NCI-H526 (cell line): Measurements from ENCODE around the gene BRD2.
A peak's percentile ranks its signal among the peaks of the same experiment; 100 is the strongest.

Experiments used
- DNase-seq, 2 experiments: peaks; one replicate each; lab custom pipeline; 2025; lab: John Stamatoyannopoulos, UW

Gene BRD2

DNA sequence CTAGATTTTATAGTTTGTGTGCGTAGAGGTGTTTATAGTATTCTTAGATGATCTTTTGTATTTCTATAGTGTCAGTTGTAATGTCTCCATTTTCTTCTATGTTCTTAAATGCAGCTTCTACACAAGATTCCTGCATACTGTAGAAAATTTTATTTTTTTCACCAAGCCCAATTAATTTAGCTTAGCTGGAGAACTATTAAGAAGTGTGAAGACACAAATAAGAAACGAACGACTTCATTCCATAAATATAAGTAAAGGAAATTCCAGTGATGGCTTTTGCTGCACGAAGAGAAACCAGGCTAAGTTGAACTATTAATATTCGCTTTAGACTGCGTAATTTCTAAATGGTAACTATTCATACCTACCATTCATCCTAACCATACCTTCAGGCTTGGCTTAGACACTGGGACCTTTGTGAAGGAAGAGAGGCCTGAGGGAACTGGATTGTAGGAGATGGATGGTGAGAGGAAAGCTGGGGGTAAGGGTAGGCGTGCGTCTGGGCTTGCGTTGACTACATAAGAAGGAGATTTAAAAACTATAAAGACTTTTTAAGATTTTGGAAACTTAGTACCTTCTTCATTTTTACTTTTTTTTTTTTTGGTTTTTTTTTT is 25.1 kb downstream of the BRD2 start:
- DNase-seq: no peak

DNA sequence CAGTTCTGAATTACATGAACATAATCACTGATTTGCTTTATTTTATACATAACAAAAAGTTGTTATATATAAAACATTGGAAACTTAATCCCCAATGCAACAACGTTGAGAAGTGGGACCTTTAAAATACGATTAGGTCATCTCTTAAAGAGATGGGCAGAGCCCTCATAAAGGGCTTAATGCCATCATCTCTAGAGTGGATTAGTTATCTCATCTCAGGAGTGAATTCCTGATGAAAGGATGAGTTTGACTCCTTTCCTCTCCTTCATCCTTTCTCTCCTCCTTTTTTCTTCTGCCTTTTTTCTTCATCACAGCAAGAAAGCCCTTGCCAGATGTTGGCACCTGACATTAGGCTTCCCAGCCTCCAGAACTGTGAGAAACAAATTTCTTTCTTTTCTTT is 27.1 kb downstream of the BRD2 start:
- no peak for DNase-seq

DNA sequence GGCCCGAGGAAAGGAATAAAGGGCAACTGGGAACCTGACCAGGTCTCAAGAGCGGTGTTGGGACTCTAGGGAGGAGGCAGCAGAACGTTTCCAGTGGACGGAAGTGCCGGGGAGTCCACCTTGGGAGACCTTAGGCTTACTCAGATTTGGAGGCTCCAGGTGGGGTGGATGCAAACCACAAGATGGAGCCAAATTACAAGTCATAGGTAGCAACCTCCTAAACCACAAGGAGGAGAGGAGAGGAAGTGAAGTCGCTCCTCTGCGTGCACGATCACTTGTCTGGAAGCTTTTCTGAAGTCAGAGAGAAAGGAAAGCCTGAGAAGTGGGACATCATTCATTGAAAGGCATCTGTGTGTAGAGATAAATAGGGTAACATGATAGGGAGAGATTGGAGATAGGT is 31.7 kb downstream of the BRD2 start:
- DNase-seq: peak; percentile 56 to 69

DNA sequence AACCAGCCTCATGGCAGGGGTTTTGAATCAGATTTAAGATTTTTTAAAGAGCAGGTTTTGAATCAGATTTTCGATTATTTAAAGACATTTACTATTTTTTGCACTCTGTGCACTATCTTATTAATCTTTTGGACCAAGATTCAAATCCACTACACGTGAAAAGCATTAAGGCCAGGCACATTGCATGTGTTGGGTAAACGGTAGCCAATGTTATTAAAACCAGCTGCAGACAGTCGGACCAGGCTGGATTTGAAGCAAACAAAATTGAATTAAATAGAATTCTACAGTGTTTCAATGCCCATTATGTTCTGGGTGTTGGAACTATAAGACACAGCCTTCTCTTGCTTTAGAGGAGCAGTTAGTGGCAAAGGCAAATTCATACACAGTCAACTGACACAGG is 33.3 kb downstream of the BRD2 start:
- DNase-seq: no peak

DNA sequence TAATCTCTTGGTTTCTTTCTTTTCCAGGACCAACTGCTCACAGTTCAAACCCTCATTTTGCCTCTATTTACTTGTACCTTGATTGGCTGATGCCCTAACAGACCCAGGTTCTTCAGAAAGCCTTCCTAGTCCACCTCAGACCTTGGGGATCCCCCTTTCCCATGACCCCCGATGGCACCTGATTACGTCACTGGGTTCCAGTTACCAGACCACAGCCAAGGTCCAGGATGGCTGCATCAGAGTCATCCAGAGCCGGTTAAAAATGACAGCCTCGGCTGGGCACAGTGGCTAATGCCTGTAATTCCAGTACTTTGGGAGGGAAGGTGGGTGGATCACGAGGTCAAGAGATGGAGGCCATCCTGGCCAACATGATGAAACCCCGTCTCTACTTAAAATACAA is 36.5 kb downstream of the BRD2 start:
- no peak for DNase-seq

DNA sequence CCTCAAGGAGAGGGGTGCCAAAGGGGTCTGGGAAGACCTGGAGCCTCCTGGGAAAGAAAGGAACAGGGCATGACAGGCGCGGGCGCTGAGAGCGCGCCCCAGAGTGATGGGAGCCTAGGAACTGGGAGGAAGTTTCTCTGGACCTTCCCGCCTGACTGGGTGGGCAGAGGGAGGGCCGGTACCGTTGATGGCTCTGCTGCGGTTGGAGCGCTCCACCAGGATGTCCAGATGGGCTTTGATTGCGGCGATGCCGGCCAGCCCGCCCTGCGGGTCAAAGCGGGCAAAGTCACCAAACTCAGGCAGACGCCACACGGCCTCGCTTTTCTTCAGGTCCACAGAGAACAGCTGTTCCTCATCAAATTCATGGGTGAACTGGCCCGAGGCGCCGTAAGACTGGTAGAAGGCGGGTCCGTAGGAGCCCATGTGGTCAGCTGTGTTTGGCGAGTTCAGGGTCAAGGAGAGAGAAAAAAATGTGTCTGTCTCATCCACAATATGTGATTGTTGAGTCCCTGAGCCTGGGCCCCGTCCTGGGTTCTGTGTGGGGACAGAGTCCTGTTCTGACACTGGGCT is 39.5 kb downstream of the BRD2 start:
- DNase-seq: no peak

DNA sequence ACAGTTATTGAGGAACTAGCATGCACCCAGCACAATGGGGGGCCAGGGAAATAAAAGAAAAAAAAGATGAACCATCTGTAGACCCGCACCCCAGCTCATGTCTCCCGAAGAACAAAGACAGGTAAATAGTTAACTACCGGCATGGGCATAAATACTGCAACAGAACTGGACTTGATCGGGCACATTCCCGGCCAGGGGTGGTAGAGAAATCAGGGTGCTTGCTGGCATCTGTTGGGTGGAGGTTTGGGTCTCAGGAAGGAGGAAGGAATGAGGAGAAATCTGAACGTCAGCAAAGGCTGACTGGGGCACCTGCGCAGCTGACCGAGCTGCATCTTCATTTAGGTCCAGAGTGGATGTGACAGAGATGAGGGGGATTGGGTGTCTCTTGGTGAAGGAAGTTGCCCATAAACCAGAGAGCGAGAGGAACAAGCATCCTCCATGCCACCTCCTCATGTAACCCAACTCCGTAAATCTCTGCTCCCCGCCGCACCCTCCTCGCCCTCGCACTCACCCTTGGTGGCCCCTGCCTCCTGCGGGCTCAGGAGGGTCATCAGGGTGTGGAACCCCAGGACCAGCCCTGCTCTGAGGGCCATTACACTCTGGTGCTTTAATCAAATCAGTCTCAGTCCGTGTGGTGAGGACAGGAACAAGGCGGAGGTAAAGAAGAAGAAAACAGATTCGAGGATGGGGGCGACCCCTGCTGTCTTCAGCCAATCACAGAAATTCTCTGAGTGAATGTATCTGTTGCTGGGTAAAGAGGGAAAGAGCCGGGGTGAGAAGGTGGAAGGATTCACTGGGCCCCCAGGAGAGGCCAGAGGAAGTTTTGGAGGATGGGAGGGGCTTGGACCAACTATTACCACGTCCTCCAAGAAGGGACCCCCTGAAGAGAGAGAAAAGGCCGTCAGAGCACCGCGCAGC is 40.8 kb downstream of the BRD2 start, which contains the start of gene HLA-DOA:
Gene HLA-DOA (minus strand): TSS at position 648 of the 918 bp plus-strand sequence.
- peak in 1 of 2 experiments; percentile 45 for DNase-seq

DNA sequence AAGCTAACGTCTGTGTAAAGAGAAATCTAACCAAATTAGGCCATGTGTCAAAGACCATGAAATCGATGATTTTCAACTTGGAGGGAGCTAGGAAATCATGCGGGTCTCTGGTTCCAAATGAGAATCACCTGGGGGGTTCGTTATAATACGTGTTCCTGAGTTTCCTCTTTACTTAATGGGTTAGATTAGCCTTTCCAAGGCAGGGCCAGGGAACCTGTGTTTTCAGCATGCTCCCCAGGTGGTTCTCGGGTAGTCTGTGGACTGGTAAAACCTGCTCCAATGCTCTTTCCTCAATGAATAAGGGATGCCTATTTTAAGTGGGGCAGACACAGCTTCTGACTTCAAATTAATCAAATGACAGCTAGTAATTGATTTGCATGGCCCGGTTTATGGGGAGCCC is 42.0 kb downstream of the BRD2 start:
- DNase-seq: peak in 1 of 2 experiments; percentile 35

DNA sequence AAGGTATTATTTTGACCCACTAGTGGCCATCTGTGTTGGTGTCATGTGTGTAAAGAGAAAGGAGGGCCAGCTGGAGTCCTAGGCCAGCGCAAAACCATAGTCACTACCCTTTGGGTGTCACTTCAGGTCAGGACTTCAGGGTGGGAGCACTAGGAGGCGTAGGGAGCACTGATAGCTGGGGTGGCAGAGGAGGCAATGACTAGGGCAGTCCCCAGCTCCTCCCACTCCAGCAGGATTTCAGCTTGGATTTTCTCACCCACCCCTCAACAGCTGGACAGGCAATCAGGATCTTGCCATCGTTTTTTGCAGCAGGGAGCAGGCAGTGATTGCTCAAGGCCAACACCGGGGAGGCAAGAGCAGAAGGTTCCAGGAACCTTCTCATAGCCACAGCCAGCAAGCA is 45.2 kb downstream of the BRD2 start:
- no peak for DNase-seq

DNA sequence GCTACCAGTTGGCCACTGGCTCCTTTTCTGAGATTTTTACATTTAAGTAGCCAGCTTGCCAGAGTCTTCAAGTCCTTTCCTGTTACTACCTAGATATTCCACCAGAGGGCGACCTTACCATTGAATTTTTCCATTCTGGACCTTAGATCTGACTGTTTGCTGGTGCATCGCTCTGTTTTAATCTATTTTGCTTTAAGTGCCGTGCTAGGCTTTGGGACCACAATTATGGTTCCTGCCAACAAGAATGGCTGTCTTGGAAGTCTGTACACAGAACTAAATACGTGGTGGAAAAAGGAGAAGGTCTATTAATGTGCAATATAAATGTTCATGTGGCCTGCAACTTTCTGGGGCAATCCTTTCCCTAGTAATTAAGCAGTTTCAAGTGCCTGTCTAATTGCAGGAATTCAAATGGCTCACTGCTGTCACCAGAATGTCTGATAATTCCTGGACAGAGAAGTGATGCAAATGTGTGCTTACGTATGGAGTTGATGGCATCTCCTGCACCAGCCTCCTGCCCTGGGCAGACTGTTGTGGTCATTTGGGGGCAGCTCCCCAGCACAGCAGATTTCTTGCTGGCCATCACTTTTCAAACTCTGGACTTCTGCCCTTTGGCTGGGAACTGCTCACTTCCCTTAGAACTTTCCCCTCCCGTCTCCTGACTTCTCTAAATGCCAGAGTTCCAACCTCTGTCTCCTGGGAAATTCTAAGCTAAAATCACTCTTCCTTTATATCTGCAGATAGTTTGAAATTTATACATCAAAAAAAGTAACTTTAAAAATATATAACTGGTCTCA is 46.6 kb downstream of the BRD2 start:
- DNase-seq: peak; percentile 78 to 89

DNA sequence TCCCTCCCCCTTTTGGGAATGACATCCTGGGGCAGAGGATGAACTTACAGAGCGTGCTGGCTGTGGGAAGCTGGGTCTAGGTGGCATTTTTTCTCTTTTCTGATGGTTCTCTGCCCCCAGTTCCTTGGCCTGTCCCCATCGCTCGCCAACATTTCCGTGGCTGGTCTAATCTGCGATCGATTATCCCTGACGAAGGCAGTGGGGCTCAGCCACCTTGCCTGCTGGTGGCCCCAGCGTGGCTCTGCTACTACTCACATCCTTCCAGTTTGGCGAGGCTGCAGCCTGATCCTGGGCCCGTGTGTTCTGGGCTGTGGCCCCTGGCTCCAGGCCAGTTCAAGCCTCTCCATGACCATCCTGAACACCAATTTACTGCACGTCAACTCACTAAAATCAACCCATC is 47.4 kb downstream of the BRD2 start:
- no peak for DNase-seq

DNA sequence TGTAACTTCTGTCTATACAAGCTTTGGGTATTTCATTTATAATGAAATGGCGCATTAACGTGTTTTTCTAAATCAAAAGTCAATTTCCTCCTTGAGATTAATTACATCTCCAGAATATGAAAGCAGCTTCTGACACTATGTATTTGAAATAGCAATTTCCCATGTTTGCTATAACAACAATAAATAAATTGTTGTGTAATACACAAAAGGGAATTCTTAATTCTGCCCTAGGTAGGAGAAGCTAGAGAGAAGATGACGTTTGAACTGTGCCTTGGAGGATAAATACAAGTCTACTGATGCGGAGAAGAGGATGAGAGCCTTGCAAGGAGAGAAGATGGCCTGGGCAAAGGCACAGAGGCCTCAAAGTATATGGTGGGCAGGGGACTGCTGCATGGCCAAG is 48.6 kb downstream of the BRD2 start:
- no peak for DNase-seq

DNA sequence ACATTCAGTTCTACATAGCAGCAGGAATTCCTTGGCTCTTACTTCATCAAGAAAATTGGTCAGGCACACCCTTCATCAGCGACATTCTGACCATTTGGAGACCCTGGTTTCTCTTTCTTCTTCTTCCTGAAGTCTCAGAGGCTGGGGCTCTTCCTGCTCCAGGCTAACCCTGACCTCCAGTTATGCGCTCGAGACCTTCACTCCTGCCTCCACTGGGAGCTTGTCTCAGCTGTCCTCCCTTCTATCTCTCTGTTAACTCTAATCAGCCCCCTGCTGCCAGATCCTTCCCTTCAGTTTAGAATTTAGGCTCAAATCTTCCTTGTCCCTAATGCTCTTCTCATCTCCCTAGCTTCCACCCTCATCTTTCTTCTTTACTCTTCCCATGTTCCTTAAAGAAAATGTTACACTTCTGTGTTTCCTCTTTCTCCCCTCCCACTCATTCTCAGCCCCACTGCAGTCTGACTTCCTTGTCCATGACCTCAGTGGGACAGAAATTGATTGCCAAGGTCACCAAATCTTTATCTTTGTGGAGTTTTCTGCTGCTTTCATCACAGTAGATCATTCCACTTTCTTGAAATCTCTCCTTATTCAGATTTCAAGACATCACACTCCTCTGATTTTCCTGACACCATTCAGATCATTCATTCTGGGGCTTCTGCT is 49.4 kb downstream of the BRD2 start:
- DNase-seq: no peak

DNA sequence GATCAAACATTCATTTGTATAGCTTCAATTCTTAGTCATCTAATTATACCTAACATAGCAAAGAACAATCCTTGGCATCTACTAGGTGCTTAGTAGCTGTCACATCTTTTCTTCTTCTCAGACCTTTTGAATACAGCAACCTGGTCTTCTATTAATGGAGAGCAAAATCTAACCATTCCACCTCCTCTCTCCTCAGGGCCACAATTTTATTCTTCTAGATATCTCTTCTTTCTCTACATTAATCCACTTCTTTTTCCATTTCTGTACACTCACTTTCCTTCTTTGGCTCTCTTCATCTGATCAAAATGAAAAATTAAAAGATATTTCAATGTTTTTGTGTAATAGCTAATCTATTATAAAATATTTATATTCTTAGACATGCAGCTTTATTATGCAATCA is 50.0 kb downstream of the BRD2 start:
- DNase-seq: no peak

DNA sequence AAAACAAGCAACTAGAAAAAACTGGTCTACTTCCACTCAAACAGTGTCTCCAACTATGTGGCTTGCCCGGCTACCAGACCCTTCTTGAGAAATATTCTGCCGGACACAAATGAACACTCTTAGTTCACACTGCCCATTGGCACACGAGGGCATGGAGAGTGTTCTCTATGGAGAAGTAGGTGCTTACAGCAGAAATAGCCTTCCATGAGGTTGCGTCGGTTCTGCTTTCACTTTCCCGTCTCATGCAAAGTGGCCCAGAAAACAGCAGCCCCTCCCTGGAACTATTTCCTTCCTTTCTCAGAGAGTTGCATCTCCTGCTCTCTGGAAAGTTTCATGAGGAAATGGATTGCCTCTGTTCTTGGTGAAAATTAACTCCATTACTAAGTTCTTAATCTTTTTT is 50.5 kb downstream of the BRD2 start:
- DNase-seq: peak in 1 of 2 experiments; percentile 51

DNA sequence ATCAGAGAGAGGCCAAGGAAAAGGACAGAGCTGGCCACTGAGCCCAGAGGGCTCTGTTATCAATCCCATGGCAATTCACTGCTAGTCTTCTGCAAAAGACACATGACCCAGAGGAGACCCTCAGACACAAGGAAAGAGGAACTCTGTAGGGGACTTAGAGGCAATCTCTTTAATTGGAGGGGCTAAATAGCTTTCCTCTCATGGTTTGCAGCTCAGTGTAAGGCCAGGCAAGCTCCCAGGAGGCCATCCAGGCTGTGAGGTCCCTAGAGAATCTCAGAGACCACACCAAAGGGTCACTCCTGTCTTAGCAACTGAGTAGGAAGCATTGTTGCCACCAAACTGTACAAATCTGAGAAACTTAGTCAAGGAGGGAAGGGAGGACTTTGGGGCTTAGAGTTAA is 51.0 kb downstream of the BRD2 start:
- DNase-seq: no peak

DNA sequence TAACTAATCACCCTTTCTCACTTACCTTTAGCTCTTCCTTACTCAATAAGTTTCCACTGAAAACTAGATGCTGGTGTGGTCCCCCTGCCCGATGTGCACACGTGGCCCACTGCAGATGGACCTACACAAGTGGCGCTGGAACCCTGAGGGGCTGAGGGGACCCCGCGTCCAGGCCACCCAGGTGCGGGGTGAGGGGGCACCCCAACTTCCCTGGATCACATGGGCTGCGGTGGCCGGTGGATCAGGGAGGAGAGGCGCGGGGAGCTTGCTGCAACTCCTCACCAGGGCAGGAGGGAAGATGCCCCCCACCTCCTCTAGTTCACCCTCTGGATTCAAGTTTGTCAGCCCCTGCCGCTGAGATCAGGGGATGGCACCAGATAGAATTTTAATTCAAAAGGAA is 53.5 kb downstream of the BRD2 start:
- no peak for DNase-seq

DNA sequence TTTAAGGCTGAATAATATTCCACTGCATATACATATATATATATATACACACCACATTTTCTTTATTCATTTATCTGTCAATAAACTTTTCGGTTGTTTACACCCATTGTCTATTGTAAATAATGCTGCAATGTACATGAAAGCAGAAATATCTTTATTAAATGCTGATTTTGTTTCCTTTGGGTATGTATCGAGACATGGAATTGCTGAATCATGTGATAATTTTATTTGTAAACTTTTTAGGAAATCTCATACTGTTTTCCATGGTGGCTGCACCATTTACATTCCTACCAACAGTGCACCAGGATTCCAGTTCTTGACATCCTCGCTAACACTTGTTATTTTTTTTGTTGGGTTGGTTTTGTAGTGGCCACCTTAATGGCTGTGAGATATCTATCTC is 55.1 kb downstream of the BRD2 start:
- no peak for DNase-seq

DNA sequence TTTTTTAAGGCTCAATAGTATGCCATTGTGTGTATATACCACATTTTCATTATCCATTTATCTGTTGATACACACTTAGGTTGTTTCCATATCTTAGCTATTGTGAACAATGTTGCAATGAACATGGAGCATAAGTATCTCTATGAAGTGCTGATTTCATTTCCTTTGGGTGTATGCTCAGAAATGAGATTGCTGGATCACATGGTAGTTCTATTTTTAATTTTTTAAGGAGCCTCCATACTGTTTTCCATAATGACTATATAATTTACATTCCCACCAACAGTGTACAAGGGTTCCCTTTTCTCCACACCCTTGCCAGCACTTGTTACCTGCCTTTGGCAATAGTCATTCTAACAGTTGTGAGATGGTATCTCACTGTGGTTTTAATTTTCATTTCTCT is 56.1 kb downstream of the BRD2 start:
- peak; percentile 62 to 65 for DNase-seq

DNA sequence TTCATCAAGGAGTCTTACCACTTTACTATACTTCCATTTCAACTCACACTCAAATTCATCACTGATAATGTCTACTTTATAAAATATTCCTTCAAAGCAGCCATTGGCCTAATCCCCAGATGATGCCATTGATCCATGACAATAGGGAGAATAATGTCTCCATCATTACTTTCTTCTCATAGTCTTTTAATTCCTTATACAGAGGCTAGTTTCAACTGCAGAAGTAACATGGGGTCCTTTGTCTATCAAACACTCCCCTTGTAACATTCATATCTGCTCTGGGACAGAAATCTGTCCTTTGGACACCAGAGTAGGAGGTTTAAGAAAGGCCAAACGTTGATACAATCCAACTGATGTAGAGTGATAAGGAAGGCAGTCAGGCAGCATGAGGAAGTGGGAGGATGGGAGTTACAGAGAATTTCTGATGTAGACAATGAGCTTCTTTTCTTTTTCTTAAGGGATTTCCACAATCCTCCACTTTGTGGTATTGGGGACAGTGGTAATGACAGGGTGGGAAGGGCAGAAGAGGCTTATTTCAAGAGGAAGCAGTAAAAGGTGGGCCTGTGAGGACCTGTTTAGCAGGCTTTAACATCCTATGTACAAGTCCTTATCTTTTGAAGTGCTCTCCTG is 59.9 kb downstream of the BRD2 start:
- DNase-seq: no peak
